Astrocyte (in vitro differentiated cells and primary cell): Measurements from ENCODE around the gene GLO1.

ENCODE experiments used
- CTCF ChIP-seq: IDR thresholded peaks from 2 replicates; pipeline ENCODE4 v1.5.1; 2011; ENCODE audit warnings: low read depth, mild to moderate bottlenecking, inconsistent platforms, low read length, moderate library complexity; ENCODE audit not compliant: insufficient read depth
- EZH2 ChIP-seq: IDR thresholded peaks from 2 replicates; pipeline ENCODE4 v1.6.1; 2012; ENCODE audit warnings: mild to moderate bottlenecking, low read length, inconsistent platforms; ENCODE audit not compliant: insufficient read depth

GRCh38 chr6:38701551-38701950 lies 1.4 kb downstream of the GLO1 start:
- TF ChIP-seq CTCF (no peak), EZH2 (no peak)
